Stimulated activated CD8-positive, alpha-beta memory T cell treated with anti-CD3 and anti-CD28 coated beads, Interleukin-4, amount 100 ng/mL, for 48 hours (primary cell): Measurements from ENCODE around the gene FRYL.
"Not testable (repeated sequence)": the region's sequence is repeated elsewhere in the genome, so short reads cannot be mapped to it uniquely, and the experiment has no call there.

ENCODE experiments used
- DNase-seq: peaks from one replicate; pipeline ENCODE4 v3.0.0-alpha.2; 2020

The FRYL gene

GRCh38 chr4:48481581-48481980 lies 298.5 kb downstream of the FRYL start:
- no peak for DNase-seq

GRCh38 chr4:48478273-48478672 lies 301.8 kb downstream of the FRYL start:
- no peak for DNase-seq

GRCh38 chr4:48475770-48476169 lies 304.3 kb downstream of the FRYL start:
- no peak for DNase-seq

GRCh38 chr4:48472794-48473193 lies 307.3 kb downstream of the FRYL start:
- no peak for DNase-seq

GRCh38 chr4:48470570-48470969 lies 309.5 kb downstream of the FRYL start:
- DNase-seq = no peak

- no peak for DNase-seq
These were observed 309.9 kb downstream of the FRYL start for GRCh38 chr4:48470137-48470536.

- DNase-seq = no peak
These were observed 312.2 kb downstream of the FRYL start for GRCh38 chr4:48467891-48468290.

GRCh38 chr4:48467442-48467841 lies 312.6 kb downstream of the FRYL start:
- no peak for DNase-seq

- no peak for DNase-seq
These were observed 317.7 kb downstream of the FRYL start for GRCh38 chr4:48462363-48462762.

- no peak for DNase-seq
These were observed 319.1 kb downstream of the FRYL start for GRCh38 chr4:48461000-48461399.

- no peak for DNase-seq
These were observed 325.5 kb downstream of the FRYL start for GRCh38 chr4:48454591-48454990.

GRCh38 chr4:48451656-48452055 lies 328.4 kb downstream of the FRYL start:
- DNase-seq = not testable (repeated sequence)

- DNase-seq = no peak
These were observed 329.3 kb downstream of the FRYL start for GRCh38 chr4:48450740-48451139.

GRCh38 chr4:48449151-48449550 lies 330.9 kb downstream of the FRYL start:
- DNase-seq = no peak
